ENCODE data around the gene CD52. TPM values are rescaled to one million over a fixed set of nuclear protein-coding genes. Genes with fewer than 3 reads are reported as not detected.

CD52 gene
- total and polyA plus RNA-seq, 2 of the 13 experiments (the other 11 are each of a cell fraction or from before 2014, with no cell fraction given), result 0.32 TPM; not detected in 1

- no peak for TF ChIP-seq SAFB2 (CRISPR knock-in tag; IDR thresholded peaks at IDR 0.05; ENCODE audit: borderline replicate concordance, low read depth)
- no peak; the same call in 1 of the 2 replicates for TF ChIP-seq ZSCAN21 (CRISPR knock-in tag; IDR thresholded peaks at IDR 0.05; ENCODE audit: borderline replicate concordance)
- TF ChIP-seq DMTF1 (CRISPR knock-in tag; IDR thresholded peaks at IDR 0.05), result no peak
- TF ChIP-seq, protein P1, sequence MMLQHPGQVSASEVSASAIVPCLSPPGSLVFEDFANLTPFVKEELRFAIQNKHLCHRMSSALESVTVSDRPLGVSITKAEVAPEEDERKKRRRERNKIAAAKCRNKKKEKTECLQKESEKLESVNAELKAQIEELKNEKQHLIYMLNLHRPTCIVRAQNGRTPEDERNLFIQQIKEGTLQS (CRISPR knock-in tag; IDR thresholded peaks at IDR 0.05), result peak; percentile 91
- no peak for TF ChIP-seq E2F5 (CRISPR knock-in tag; conservative IDR thresholded peaks at IDR 0.05)
- TF ChIP-seq, protein P2, sequence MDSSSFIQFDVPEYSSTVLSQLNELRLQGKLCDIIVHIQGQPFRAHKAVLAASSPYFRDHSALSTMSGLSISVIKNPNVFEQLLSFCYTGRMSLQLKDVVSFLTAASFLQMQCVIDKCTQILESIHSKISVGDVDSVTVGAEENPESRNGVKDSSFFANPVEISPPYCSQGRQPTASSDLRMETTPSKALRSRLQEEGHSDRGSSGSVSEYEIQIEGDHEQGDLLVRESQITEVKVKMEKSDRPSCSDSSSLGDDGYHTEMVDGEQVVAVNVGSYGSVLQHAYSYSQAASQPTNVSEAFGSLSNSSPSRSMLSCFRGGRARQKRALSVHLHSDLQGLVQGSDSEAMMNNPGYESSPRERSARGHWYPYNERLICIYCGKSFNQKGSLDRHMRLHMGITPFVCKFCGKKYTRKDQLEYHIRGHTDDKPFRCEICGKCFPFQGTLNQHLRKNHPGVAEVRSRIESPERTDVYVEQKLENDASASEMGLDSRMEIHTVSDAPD (CRISPR knock-in tag; IDR thresholded peaks at IDR 0.05), result peak; percentile 78
- no peak for TF ChIP-seq ETV6 (CRISPR knock-in tag; conservative IDR thresholded peaks at IDR 0.05)
- TF ChIP-seq ZNF556 (CRISPR knock-in tag; IDR thresholded peaks at IDR 0.05; ENCODE audit: borderline replicate concordance), result peak; percentile 92
- peak; percentile 61; the same call in 1 of the 2 replicates for TF ChIP-seq ZNF431 (CRISPR knock-in tag; IDR thresholded peaks at IDR 0.05; ENCODE audit: borderline replicate concordance, low read depth)
- TF ChIP-seq RCOR2 (CRISPR knock-in tag; IDR thresholded peaks at IDR 0.05), result peak; percentile 77
- no peak for TF ChIP-seq KDM5B (CRISPR knock-in tag; IDR thresholded peaks at IDR 0.05; ENCODE audit: borderline replicate concordance)
- no peak for TF ChIP-seq ZNF20 (CRISPR knock-in tag; IDR thresholded peaks at IDR 0.05)
- no peak for TF ChIP-seq NFIB (CRISPR knock-in tag; IDR thresholded peaks at IDR 0.05; ENCODE audit: borderline replicate concordance)
- TF ChIP-seq RBFOX2 (IDR thresholded peaks at IDR 0.05; ENCODE audit: low read depth, low read length), result 0 out of 2 replicates have a peak, but pooled peaks have one; percentile 58
- no peak for TF ChIP-seq CEBPB (IDR thresholded peaks at IDR 0.05; ENCODE audit: borderline replicate concordance, low read depth, low read length)
- TF ChIP-seq SUZ12 (IDR thresholded peaks at IDR 0.05; ENCODE audit: low read depth, low read length), result no peak
- TF ChIP-seq ZNF180 (CRISPR knock-in tag; IDR thresholded peaks at IDR 0.05; ENCODE audit: borderline replicate concordance, low read depth), result no peak
- TF ChIP-seq ZFP82 (CRISPR knock-in tag; IDR thresholded peaks at IDR 0.05; ENCODE audit: borderline replicate concordance), result no peak; the same call in 1 of the 2 replicates
- TF ChIP-seq, protein P3, sequence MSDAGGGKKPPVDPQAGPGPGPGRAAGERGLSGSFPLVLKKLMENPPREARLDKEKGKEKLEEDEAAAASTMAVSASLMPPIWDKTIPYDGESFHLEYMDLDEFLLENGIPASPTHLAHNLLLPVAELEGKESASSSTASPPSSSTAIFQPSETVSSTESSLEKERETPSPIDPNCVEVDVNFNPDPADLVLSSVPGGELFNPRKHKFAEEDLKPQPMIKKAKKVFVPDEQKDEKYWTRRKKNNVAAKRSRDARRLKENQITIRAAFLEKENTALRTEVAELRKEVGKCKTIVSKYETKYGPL (CRISPR knock-in tag; IDR thresholded peaks at IDR 0.05), result no peak
These were observed 33.2 kb downstream of the CD52 start (continued) for GRCh38 chr1:26350701-26351589.

Measured in HepG2 (cell line).